GM21529 (cell line): ENCODE measurements around the gene SSBP4.

Experiments
- ATAC-seq: cut with Tn5 transposase; IDR thresholded peaks from one replicate; pipeline ENCODE4 v1.9.1; 2021; ENCODE audit not compliant: unreplicated experiment

The SSBP4 gene

GRCh38 chr19:18431351-18432197 lies 12.4 kb downstream of the SSBP4 start:
- ATAC-seq, result no peak

- ATAC-seq, result no peak
These were observed 13.2 kb downstream of the SSBP4 start for GRCh38 chr19:18432275-18433014.

GRCh38 chr19:18433015-18433691 lies 14.0 kb downstream of the SSBP4 start:
- ATAC-seq, result no peak

GRCh38 chr19:18433735-18434398 lies 14.7 kb downstream of the SSBP4 start:
- ATAC-seq, result no peak

GRCh38 chr19:18434411-18435175 lies 15.4 kb downstream of the SSBP4 start:
- no peak for ATAC-seq

- no peak for ATAC-seq
These were observed 16.1 kb downstream of the SSBP4 start for GRCh38 chr19:18435178-18435841.

GRCh38 chr19:18435842-18436670 lies 16.9 kb downstream of the SSBP4 start:
- no peak for ATAC-seq

- no peak for ATAC-seq
These were observed 17.7 kb downstream of the SSBP4 start for GRCh38 chr19:18436671-18437490.

GRCh38 chr19:18437491-18438330 lies 18.5 kb downstream of the SSBP4 start, which contains the start of gene ISYNA1:
TSS of gene ISYNA1 (minus strand) at chr19:18438133. CDS start at chr19:18437979, 154 bp downstream.
- ATAC-seq, result no peak

GRCh38 chr19:18438331-18439024 lies 19.3 kb downstream of the SSBP4 start:
- ATAC-seq, result no peak

- no peak for ATAC-seq
These were observed 20.1 kb downstream of the SSBP4 start for GRCh38 chr19:18439025-18439909.

GRCh38 chr19:18439910-18440237 lies 20.7 kb downstream of the SSBP4 start:
- ATAC-seq, result no peak

GRCh38 chr19:18440415-18440877 lies 21.2 kb downstream of the SSBP4 start:
- ATAC-seq, result no peak

- no peak for ATAC-seq
These were observed 22.0 kb downstream of the SSBP4 start for GRCh38 chr19:18440936-18441803.
